Measurements from ENCODE around the gene WHAMM. TPM values are rescaled to one million over a fixed set of nuclear protein-coding genes. Genes with fewer than 3 reads are reported as not detected.

The WHAMM gene
- polyA plus RNA-seq, 1 donor (not counting 4 experiments of a cell fraction or from before 2014, with no cell fraction given): 4.7 TPM

DNA sequence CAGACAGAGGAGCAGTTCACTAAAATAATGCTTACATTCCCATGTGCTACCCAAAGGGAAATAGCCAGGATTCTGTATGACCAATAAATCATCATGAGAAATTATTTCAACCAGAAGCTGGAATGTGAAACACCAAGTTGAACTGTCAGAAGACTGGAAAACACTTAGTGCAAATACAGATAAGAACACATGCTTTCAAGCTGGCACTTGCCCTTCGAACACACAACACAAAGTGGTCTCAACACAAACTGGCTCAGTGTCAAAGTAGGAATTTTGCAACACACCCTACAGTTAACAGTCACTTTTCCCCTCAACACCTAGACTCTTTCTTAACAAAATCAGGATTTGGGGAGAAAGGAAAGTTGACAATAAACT lies 4.9 kb upstream of the WHAMM start:
- no peak overlapping the region for H3K4me3 ChIP-seq (ENCODE audit: control insufficient read depth in 2 of 3, extremely low read depth in 1 of 3, insufficient read depth in 2 of 3, low read depth in 1 of 3, low read length in 3 of 3)
- peak overlapping the region; percentile 36 for H3K4me2 ChIP-seq (ENCODE audit: control insufficient read depth, extremely low read depth, insufficient read depth, low read depth, low read length)
- H3K27ac ChIP-seq (ENCODE audit: control insufficient read depth, insufficient read depth, low read length): no peak overlapping the region
- H3K9me3 ChIP-seq (ENCODE audit: control insufficient read depth, low read depth, low read length): no peaks in the 10 kb centered on the region
- peaks cover 15% of the 10 kb centered on the region for H3K4me1 ChIP-seq (ENCODE audit: control insufficient read depth, extremely low read depth, insufficient read depth, low read length)
- FAIRE-seq: no peak
- H3K9ac ChIP-seq (ENCODE audit: control insufficient read depth, extremely low read depth, insufficient read depth, low read length): no peak overlapping the region
- no peak for TF ChIP-seq EZH2 (IDR thresholded peaks at IDR 0.05; ENCODE audit: low read length)
- TF ChIP-seq, protein P1, sequence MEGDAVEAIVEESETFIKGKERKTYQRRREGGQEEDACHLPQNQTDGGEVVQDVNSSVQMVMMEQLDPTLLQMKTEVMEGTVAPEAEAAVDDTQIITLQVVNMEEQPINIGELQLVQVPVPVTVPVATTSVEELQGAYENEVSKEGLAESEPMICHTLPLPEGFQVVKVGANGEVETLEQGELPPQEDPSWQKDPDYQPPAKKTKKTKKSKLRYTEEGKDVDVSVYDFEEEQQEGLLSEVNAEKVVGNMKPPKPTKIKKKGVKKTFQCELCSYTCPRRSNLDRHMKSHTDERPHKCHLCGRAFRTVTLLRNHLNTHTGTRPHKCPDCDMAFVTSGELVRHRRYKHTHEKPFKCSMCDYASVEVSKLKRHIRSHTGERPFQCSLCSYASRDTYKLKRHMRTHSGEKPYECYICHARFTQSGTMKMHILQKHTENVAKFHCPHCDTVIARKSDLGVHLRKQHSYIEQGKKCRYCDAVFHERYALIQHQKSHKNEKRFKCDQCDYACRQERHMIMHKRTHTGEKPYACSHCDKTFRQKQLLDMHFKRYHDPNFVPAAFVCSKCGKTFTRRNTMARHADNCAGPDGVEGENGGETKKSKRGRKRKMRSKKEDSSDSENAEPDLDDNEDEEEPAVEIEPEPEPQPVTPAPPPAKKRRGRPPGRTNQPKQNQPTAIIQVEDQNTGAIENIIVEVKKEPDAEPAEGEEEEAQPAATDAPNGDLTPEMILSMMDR (optimal IDR thresholded peaks at IDR 0.05 in 1 of 3, IDR thresholded peaks at IDR 0.05 in 1 of 3, conservative IDR thresholded peaks at IDR 0.05 in 1 of 3; ENCODE audit: extremely low read depth in 1 of 3, insufficient read depth in 2 of 3, low read length in 3 of 3): no peak
- H4K20me1 ChIP-seq (ENCODE audit: control insufficient read depth, extremely low read depth, insufficient read depth, low read length): no peaks in the 10 kb centered on the region
- H3K79me2 ChIP-seq (ENCODE audit: control insufficient read depth, insufficient read depth, low read length): no peaks in the 10 kb centered on the region
- dilution Hi-C loops (cut with MboI; ENCODE audit: extremely low pct_ligation_motif_present, low sequenced_read_pairs): no loop called here
- peak; percentile 44 for DNase-seq (ENCODE audit: low read depth, low spot score)
- H3K27me3 ChIP-seq (ENCODE audit: control insufficient read depth, extremely low read depth, insufficient read depth, low read length): peaks cover 7% of the 10 kb centered on the region
- no peaks in the 10 kb centered on the region for H3K36me3 ChIP-seq (ENCODE audit: control insufficient read depth in 2 of 2, extremely low read depth in 1 of 2, insufficient read depth in 2 of 2, low read length in 2 of 2)
- H3K9me1 ChIP-seq (ENCODE audit: control insufficient read depth, extremely low read depth, insufficient read depth, low read length): no peaks in the 10 kb centered on the region
- H2AFZ ChIP-seq (ENCODE audit: control insufficient read depth, low read length): no peak overlapping the region

- Histone ChIP-seq H3K27me3 (ENCODE audit: control insufficient read depth, extremely low read depth, insufficient read depth, low read length) (no peaks in the 10 kb centered on the region), H3K4me2 (ENCODE audit: control insufficient read depth, extremely low read depth, insufficient read depth, low read depth, low read length) (no peak within 1 kb of the TSS), H3K36me3 (ENCODE audit: control insufficient read depth in 2 of 2, extremely low read depth in 1 of 2, insufficient read depth in 2 of 2, low read length in 2 of 2) (no peaks in the 10 kb centered on the region), H2AFZ (ENCODE audit: control insufficient read depth, low read length) (no peak within 1 kb of the TSS), H3K4me3 (ENCODE audit: control insufficient read depth in 2 of 3, extremely low read depth in 1 of 3, insufficient read depth in 2 of 3, low read depth in 1 of 3, low read length in 3 of 3) (no peak within 1 kb of the TSS), H3K9me3 (ENCODE audit: control insufficient read depth, low read depth, low read length) (no peaks in the 10 kb centered on the region), H3K27ac (ENCODE audit: control insufficient read depth, insufficient read depth, low read length) (no peak within 1 kb of the TSS), H3K9ac (ENCODE audit: control insufficient read depth, extremely low read depth, insufficient read depth, low read length) (no peak within 1 kb of the TSS), H3K79me2 (ENCODE audit: control insufficient read depth, insufficient read depth, low read length) (peaks cover 10% of the 10 kb centered on the region), H3K4me1 (ENCODE audit: control insufficient read depth, extremely low read depth, insufficient read depth, low read length) (peaks cover 15% of the 10 kb centered on the region), H3K9me1 (ENCODE audit: control insufficient read depth, extremely low read depth, insufficient read depth, low read length) (no peaks in the 10 kb centered on the region), H4K20me1 (ENCODE audit: control insufficient read depth, extremely low read depth, insufficient read depth, low read length) (no peaks in the 10 kb centered on the region)
- dilution Hi-C loops (cut with MboI; ENCODE audit: extremely low pct_ligation_motif_present, low sequenced_read_pairs): no loop called here
- TF ChIP-seq, protein P1 (optimal IDR thresholded peaks at IDR 0.05 in 1 of 3, IDR thresholded peaks at IDR 0.05 in 1 of 3, conservative IDR thresholded peaks at IDR 0.05 in 1 of 3; ENCODE audit: extremely low read depth in 1 of 3, insufficient read depth in 2 of 3, low read length in 3 of 3): no peak
- TF ChIP-seq EZH2 (IDR thresholded peaks at IDR 0.05; ENCODE audit: low read length): no peak
- no peak for DNase-seq (ENCODE audit: low read depth, low spot score)
- FAIRE-seq: no peak
These were observed 3.4 kb upstream of the WHAMM start, which contains the start of gene FSD2 for GRCh38 chr15:82805994-82806406. FSD2 (minus strand) TSS chr15:82806069; CDS start chr15:82787390, 18,679 bp downstream.

All from keratinocyte (primary cell).